T-helper 2 cell treated with Interferon-gamma antibody and Interleukin-4, amounts not matched to agents 5 μg/mL and 100 μg/mL, for 36 hours (primary cell): ENCODE data around the gene PXDN.
"Not testable (repeated sequence)": the region's sequence is repeated elsewhere in the genome, so short reads cannot be mapped to it uniquely, and the experiment has no call there.

ENCODE experiments used
- DNase-seq: peaks from one replicate; pipeline ENCODE4 v3.0.0; 2021; ENCODE audit warnings: low spot score
- H3K27ac Mint-ChIP-seq: one replicate; pipeline ENCODE4 v1.8.0; 2021; ENCODE audit warnings: mild to moderate bottlenecking, mixed read lengths
- H3K27me3 Mint-ChIP-seq: one replicate; pipeline ENCODE4 v1.8.0; 2021; ENCODE audit warnings: low read depth, mixed read lengths
- H3K36me3 Mint-ChIP-seq: one replicate; pipeline ENCODE4 v1.8.0; 2021; ENCODE audit warnings: low read depth, mixed read lengths
- H3K4me1 Mint-ChIP-seq: one replicate; pipeline ENCODE4 v1.8.0; 2021; ENCODE audit warnings: low read depth, mixed read lengths
- H3K4me3 Mint-ChIP-seq: one replicate; pipeline ENCODE4 v1.8.0; 2022; ENCODE audit warnings: mild to moderate bottlenecking, moderate library complexity, mixed read lengths
- H3K9me3 Mint-ChIP-seq: one replicate; pipeline ENCODE4 v1.8.0; 2021; ENCODE audit warnings: mixed read lengths

Gene PXDN

DNA sequence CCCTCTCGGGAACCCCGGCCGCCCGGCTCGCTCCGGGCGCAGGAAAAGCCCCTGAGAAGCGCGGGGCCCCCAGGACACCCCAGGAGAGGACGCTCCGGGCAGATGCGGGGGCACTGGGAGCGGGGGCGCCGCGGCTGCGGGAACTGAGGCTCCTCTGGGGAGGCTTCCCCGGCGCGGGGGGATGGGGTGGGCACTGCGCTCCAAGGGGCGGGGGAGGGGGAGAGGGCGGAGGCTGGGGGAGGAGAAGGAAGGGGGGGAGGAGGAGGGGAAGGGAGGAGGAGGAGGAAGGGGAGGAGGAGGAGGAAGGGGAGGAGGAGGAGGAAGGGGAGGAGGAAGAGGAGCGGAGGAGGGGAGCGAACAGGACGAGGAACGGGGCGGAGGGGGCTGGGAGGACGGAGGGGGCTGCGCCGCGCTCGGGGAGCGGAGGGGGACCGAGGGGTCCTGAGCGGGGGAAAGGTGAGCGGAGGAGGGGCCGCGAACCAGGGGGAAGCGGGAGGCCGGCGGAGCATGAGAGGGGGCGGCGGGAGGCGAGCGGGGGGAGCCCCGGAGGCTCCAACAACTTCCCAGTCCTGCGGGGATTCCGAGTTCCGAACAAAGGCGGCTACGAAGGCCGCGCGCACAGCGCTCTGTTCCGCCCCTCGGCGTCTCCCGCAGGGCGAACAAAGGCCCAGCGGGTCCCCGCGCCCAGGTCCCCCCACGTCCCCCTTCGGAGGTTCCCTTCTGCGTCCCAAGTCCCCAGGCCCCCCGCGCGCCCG, 742 bp downstream of the PXDN start:
- peaks cover 39% of the 10 kb centered on the region for H3K27me3 Mint-ChIP-seq
- H3K4me3 Mint-ChIP-seq = no peak overlapping the region

DNA sequence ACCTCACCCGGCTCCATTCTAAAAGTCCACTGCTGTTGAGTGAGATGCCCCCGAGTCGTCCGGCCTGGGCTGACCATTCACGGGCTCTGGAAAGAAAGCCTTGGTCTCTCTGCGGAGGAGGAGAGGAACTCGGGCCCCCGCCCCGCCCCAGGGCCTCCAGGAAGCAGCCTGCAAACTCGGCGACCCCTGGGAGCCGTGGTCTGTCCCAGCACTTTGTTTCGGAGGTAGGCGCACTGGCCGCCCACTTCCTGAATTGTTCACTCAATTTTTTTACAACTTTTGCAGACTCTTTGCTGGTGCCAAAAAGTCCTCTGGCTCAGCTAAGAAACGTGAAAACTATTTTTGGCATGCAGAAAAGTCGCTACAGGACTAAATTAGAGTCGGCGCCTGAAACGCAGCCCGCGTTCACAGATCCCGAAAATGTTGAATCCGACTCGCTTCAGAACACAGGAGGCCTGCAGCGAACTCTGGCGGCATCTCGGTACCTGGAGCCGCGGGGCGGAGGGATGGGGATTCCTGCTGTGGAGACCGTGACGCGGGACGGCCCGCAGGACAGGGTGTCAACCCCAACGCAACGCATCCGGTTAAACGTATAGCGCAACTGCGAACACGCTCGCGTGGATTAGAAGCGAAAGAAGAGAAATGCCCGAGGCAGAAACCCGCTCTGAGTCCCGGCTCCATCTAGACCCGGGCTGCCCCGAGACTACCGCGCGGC, 1.5 kb downstream of the PXDN start:
- Mint-ChIP-seq H3K36me3 (no peaks in the 10 kb centered on the region), H3K27me3 (peaks cover 39% of the 10 kb centered on the region), H3K4me3 (peak overlapping the region; percentile 75), H3K4me1 (no peaks in the 10 kb centered on the region), H3K27ac (no peak overlapping the region), H3K9me3 (no peaks in the 10 kb centered on the region)
- no peak for DNase-seq

More for the DNA sequence above, 742 bp downstream of the PXDN start:
- no peaks in the 10 kb centered on the region for H3K4me1 Mint-ChIP-seq
- H3K36me3 Mint-ChIP-seq = no peaks in the 10 kb centered on the region
- no peak for DNase-seq
- H3K27ac Mint-ChIP-seq = no peak overlapping the region
- no peaks in the 10 kb centered on the region for H3K9me3 Mint-ChIP-seq

DNA sequence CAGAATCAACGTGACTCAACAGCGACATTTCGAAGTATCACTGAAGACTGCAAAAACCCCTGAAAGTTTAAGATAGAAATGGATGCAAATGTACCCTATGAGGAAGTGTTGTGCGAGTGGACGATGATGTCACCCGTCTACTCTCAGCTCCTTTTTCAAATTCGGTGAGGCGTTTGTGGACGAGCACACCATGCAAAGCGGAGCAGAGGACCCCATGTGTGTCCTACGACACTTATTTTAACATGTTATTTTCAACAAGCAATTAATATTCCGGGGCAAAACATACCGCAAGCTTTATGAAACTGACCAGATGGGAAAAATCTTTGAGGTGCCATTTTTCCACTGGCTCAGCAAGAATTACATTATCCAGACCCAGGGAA, 2.0 kb downstream of the PXDN start:
- peaks cover 39% of the 10 kb centered on the region for H3K27me3 Mint-ChIP-seq
- no peaks in the 10 kb centered on the region for H3K4me1 Mint-ChIP-seq
- no peaks in the 10 kb centered on the region for H3K36me3 Mint-ChIP-seq
- H3K4me3 Mint-ChIP-seq = peak overlapping the region; percentile 30
- no peaks in the 10 kb centered on the region for H3K9me3 Mint-ChIP-seq
- DNase-seq = no peak
- no peak overlapping the region for H3K27ac Mint-ChIP-seq

DNA sequence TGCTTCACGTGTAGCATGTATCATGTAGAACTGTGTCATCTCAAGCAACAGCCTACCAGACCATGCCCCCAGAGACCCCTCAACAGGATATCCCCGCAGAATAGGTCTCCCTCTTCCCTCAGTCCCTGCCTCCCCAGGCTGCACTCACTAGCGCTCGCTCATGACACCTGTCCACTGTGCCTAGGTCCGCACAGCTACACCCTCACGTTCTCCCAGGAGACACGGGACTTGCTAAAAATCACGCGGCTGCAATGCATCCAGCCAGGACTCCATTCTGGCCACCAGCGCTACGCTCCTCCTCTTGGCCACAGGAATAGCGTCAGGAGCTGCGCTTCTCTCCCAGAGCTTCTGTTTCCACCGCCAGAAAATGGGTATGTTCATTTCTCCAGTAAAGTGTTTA, 2.5 kb downstream of the PXDN start:
- Mint-ChIP-seq H3K4me1 (no peaks in the 10 kb centered on the region), H3K36me3 (no peaks in the 10 kb centered on the region), H3K9me3 (no peaks in the 10 kb centered on the region), H3K27me3 (peaks cover 37% of the 10 kb centered on the region), H3K4me3 (no peak overlapping the region), H3K27ac (no peak overlapping the region)
- DNase-seq = no peak

DNA sequence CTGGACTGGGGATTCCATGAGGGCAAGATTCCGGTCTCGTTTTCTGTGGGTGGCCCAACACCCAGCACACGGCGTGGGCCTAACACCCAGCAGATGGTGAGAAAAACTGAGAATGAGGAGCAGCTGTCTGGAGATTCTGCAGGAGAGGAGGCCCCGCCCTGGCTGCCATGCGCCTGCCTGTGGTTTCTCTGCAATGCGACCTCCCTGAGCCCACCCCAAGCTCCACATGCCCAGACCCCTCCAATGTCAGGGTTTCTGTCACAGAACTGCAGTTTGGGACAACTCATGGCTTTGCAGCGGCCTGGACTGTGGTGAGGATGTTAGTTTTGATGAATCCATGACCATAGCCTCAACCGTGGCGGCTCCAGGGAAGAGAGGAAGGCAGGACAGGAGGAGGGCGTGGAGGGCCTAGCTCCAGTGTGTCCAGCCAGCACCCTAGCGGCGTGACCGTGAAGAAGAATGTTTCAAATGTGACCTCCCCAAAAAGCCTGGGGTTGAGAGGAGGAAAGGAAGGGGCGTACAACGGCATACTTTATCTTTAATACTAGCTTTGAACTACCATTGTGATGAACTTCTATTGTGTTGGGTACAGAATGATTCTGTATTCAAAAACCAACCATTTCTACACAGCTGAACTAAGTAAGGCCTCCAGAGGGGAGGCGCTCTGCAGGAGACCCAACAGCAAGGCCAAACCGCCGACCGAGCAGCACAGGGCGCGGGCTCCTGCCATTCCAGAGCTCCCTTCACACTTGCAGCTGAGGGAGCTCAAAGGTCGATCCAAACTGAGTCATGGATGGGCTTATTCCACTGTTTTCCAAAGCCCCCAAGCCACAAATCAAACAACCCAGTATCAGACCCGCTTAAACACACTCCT, 3.4 kb downstream of the PXDN start:
- H3K4me1 Mint-ChIP-seq = no peaks in the 10 kb centered on the region
- peaks cover 28% of the 10 kb centered on the region for H3K27me3 Mint-ChIP-seq
- H3K4me3 Mint-ChIP-seq = no peak overlapping the region
- no peaks in the 10 kb centered on the region for H3K9me3 Mint-ChIP-seq
- no peak for DNase-seq
- no peaks in the 10 kb centered on the region for H3K36me3 Mint-ChIP-seq
- no peak overlapping the region for H3K27ac Mint-ChIP-seq

DNA sequence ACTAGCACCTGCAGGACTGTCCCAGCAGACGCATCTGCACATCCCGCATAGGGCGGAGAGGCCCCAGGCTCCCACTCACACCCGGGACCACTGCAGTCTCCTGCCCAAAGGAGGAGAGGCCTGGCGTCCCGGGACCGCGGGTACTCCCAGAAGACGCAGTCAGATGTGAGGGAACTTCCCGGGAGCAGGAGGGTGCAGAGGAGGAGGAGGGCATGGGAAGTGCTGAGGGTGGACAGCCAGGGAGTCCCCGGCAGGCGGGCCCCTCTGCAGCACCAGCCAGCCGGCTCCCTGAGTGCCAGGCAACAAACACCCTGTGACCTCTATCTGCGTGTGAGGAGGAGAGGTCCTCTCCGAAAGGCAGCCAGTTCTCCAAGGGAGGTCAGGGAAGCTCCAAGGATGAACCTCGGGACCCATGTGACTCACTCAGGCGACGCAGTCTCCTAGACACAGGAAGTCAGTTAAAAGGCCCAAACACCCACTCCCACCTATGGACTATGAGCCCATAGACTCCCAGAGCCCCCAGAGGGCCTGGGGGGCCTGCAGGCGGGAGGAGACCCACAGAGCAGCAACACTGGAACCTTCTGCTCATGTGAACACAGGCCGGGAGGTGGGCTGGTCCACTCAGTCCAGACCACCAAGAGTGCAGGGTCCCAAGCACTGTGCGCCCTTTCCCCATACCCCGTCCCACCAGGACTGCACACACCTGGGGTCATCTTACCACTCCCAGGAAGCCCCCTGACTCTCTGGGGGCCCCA, 4.2 kb downstream of the PXDN start:
- DNase-seq = no peak
- Mint-ChIP-seq H3K9me3 (no peaks in the 10 kb centered on the region), H3K4me1 (no peaks in the 10 kb centered on the region), H3K36me3 (no peaks in the 10 kb centered on the region), H3K27me3 (peaks cover 20% of the 10 kb centered on the region), H3K4me3 (no peak overlapping the region), H3K27ac (no peak overlapping the region)

DNA sequence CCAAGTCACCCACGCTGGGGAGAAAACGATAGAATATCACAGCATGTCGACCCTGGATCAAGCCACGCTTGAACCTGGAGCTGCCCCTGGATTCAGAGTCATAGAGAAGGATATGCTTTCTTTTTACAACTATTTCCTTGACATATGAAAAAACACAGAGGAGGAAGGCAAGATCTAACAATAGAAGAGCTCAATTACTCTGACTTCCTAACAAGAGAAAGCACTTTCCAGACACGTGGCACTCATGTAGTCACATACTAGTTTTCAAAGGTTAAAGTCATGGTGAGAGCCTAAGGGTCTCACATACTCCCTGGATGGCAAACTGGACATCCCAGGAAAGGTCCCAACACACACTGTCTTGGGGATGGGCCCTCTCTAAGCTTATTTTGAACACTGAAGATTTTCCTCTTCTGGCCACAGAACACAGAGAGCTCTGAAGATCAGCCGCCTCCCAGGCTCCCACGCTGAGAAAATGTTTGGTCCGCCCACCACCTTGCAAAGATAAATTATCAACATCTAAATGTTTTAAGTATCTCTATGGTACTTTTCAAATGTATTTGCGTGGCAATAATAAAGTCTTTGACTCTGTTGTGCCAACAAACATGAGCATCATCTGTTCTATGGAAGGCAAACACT, 4.9 kb downstream of the PXDN start:
- no peaks in the 10 kb centered on the region for H3K4me1 Mint-ChIP-seq
- no peak overlapping the region for H3K27ac Mint-ChIP-seq
- H3K36me3 Mint-ChIP-seq = no peaks in the 10 kb centered on the region
- H3K9me3 Mint-ChIP-seq = no peaks in the 10 kb centered on the region
- DNase-seq = no peak
- no peak overlapping the region for H3K4me3 Mint-ChIP-seq
- H3K27me3 Mint-ChIP-seq = peaks cover 17% of the 10 kb centered on the region

DNA sequence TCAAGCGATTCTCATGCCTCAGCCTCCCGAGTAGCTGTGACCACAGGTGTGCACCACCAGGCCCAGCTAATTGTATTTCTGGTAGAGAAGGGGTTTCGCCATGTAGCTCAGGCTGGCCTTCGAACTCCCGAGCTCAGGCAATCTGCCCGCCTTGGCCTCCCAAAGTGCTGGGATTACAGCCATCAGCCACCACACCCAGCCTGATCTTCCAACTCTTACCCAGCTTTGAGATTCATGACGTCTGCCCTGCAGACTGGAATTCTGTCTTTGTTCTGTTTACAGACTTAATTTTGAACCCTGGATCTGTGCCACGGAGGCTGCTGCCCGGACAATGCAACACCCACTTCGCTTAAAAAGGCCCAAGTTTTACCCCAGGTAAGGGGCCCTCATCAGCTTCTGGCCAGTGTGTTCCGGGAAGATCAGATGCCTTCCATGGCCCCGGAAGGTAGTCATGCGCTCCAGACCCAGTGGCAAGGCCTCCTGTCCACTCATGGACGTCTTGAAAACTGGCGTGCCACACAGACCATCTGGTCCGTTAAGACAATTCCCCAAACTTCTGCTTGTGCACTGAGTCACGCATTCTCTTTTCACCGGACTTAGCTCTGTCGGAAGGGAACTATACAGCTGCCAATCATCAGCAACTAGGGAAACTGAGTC, 5.5 kb downstream of the PXDN start:
- no peak overlapping the region for H3K4me3 Mint-ChIP-seq
- no peaks in the 10 kb centered on the region for H3K9me3 Mint-ChIP-seq
- no peak for DNase-seq
- H3K4me1 Mint-ChIP-seq = no peaks in the 10 kb centered on the region
- no peaks in the 10 kb centered on the region for H3K36me3 Mint-ChIP-seq
- no peak overlapping the region for H3K27ac Mint-ChIP-seq
- peaks cover 17% of the 10 kb centered on the region for H3K27me3 Mint-ChIP-seq

DNA sequence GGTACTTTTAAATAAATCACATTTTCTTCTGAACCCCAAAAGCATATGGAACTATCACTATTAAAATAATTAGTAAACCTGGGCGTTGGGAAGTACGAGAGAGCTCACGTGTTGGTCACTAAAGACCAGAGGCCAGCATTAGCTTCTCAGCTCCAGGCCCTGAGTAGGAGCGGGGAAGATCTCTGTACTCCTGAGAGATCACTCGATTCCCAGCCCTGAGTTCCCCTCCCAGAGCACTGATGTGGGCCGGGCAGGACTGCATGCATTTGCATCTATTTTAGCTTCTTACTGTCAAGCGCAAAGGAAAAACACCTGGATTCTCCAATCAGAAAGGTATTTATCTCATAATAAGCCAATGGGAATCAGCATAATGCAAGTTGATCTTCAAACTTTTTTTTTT, 6.2 kb downstream of the PXDN start:
- H3K27me3 Mint-ChIP-seq = peaks cover 17% of the 10 kb centered on the region
- no peak overlapping the region for H3K4me3 Mint-ChIP-seq
- no peak overlapping the region for H3K27ac Mint-ChIP-seq

DNA sequence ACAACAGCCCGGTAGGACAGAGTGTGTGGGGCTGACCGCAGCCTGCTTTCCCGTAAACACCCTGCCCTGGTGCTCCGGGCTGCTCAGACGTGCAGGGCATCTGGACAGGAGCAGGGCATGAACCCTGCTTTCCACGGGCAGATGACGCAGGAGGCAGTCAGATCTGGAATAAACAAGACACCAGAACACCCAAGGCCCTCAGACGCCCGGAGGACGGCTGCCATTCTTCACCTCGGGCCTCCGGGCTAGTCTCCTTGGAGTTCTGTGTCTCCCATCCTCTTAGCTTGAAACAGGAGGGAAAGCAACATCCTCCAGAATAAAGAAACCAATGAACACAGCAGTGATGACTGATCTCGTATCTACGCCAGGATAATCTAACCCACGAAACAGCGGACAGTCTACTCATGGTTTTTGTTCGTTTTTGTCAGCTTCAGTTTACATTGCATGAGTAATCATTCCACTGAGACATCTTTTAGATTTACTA, 7.3 kb downstream of the PXDN start:
- H3K9me3 Mint-ChIP-seq = no peaks in the 10 kb centered on the region
- no peak overlapping the region for H3K4me3 Mint-ChIP-seq
- H3K4me1 Mint-ChIP-seq = no peaks in the 10 kb centered on the region
- DNase-seq = no peak
- H3K36me3 Mint-ChIP-seq = no peaks in the 10 kb centered on the region
- peaks cover 8% of the 10 kb centered on the region for H3K27me3 Mint-ChIP-seq
- H3K27ac Mint-ChIP-seq = no peak overlapping the region

More for the DNA sequence above, 6.2 kb downstream of the PXDN start:
- Mint-ChIP-seq H3K36me3 (no peaks in the 10 kb centered on the region), H3K4me1 (no peaks in the 10 kb centered on the region), H3K9me3 (no peaks in the 10 kb centered on the region)
- no peak for DNase-seq

DNA sequence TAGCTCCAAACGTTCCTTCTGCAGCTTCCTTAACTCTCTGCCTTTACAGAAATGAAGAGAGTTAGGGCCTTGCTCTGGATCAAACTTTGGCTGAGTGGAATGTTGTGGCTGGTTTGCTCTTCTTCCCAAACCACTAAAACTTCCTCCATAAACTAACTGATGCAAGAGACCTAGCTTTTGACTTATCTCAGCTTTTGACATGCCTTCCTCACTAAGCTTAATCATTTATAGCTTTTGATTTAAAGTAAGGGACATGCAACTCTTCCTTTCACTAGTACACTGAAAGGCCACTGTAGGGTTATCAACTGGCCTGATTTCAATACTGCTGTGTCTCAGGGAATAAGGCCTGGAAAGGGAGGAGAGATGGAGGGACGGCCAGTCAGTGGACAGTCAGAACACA, 8.3 kb downstream of the PXDN start:
- Mint-ChIP-seq H3K36me3 (no peaks in the 10 kb centered on the region), H3K9me3 (no peaks in the 10 kb centered on the region), H3K4me1 (no peaks in the 10 kb centered on the region), H3K27ac (no peak overlapping the region), H3K27me3 (peaks cover 2% of the 10 kb centered on the region), H3K4me3 (no peak overlapping the region)
- DNase-seq = no peak

DNA sequence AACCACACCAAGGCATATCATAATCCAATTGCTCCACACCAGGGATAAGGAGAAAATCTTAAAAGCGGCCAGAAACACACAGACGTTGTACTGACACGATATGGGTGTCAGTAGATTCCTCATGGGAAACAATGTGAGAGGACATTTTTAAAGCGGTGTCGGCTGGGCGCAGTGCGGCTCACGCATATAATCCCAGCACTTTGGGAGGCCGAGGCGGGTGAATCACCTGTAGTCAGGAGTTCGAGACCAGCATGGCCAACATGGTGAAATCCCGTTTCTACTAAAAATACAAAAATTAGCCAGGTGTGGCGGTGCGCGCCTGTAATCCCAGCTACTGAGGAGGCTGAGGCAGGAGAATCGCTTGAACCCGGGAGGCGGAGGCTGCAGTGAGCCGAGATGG, 11.0 kb downstream of the PXDN start:
- not testable (repeated sequence) for H3K36me3 Mint-ChIP-seq, H3K27ac Mint-ChIP-seq, H3K4me3 Mint-ChIP-seq, DNase-seq, H3K9me3 Mint-ChIP-seq, H3K27me3 Mint-ChIP-seq, H3K4me1 Mint-ChIP-seq
